GM19372 (cell line): Measurements from ENCODE around the gene RENBP.
"Not testable (repeated sequence)": the region's sequence is repeated elsewhere in the genome, so short reads cannot be mapped to it uniquely, and the experiment has no call there.

ENCODE experiments used
- ATAC-seq: cut with Tn5 transposase; IDR thresholded peaks from one replicate; pipeline ENCODE4 v1.9.1; 2021; ENCODE audit warnings: mild to moderate bottlenecking, low read depth, moderate library complexity; ENCODE audit not compliant: unreplicated experiment

RENBP gene

GRCh38 chrX:153944140-153944799, at the start of gene RENBP:
TSS of gene RENBP (minus strand) at chrX:153944643. CDS start at chrX:153944610, 33 bp downstream.
- ATAC-seq = no peak

GRCh38 chrX:153993978-153994377, 49.5 kb upstream of the RENBP start:
- no peak for ATAC-seq

DNA sequence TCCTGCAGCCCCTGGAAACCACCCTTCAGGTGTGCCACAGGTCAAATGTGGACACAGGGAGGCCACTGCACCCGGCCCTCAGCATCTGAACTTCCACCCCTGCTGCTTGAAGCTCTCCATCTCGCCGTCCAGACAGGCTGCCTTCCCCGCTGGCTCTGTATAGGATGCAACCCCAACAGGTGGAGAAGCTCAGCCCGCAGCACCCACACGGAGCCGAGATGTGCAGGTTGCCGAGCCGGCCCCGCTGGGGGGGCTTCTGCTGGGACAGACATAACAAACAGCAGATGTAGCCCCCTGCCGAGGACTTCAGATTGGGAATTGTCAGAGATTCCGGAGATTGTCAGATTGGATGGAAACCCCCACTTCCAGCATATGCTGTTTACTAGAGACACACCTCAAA, 48.6 kb upstream of the RENBP start:
- ATAC-seq = no peak

- ATAC-seq = no peak
Observed at GRCh38 chrX:153992180-153992579, 47.7 kb upstream of the RENBP start.

- no peak for ATAC-seq
Observed at GRCh38 chrX:153991013-153991580, 46.7 kb upstream of the RENBP start.

- no peak for ATAC-seq
Observed at GRCh38 chrX:153989973-153990655, 45.7 kb upstream of the RENBP start.

DNA sequence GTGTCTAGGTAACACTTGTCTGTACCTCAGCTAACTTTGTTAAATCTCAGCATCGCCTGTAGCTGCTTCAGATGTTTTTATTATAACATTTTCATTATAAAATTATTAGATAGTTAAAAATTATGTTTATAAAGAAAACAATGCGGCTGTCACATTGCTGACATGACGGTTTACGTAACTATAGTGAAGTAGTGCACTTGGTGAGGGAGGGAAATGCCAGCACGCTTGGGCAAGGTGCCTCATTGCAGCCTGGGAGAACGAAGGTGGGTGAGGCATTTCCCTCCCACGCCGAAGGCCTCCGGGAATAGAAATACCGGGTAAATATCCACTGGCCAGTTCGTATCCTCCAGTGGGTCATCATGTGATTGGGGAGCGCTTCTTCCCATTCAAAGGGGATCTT, 44.0 kb upstream of the RENBP start:
- ATAC-seq = no peak

DNA sequence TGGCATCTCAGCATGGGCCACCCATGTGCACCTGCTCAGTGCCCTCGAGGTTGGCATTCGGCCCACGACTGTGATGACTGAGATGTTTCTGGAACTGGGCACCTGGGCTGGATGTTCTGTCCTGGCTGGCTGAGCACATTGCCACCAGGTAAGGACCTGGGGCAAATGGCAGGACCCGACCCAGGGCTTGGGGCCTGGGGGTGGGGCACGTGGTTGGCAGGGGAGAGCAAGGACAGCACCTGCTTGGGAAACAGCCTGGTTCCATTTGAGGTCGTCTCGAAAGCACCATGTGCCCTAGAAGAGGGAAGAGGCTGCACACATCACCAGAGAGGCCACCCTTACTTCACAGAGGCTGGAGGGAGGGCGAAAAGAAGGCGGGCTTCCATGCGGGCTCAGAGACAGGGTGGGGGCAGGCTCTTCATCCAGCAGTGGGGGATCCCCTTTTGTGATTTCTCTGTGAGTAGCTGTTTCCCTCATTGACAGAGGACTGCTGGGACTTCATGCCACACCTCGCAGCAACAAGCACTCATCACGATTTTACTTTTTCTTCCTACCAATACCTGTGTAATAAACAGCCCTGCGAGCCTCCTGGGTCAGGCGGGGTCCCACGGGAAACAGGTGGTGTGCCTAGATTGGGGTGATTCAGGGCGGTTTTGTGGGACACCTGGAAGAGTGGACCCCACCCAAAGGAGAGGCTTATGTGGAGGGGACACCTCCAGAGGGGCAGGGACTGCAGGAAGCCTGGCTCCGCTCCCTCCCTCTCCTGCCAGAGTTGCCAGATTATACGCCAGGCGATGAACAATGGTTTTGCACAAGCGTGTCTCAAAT, 40.1 kb upstream of the RENBP start:
- no peak for ATAC-seq

DNA sequence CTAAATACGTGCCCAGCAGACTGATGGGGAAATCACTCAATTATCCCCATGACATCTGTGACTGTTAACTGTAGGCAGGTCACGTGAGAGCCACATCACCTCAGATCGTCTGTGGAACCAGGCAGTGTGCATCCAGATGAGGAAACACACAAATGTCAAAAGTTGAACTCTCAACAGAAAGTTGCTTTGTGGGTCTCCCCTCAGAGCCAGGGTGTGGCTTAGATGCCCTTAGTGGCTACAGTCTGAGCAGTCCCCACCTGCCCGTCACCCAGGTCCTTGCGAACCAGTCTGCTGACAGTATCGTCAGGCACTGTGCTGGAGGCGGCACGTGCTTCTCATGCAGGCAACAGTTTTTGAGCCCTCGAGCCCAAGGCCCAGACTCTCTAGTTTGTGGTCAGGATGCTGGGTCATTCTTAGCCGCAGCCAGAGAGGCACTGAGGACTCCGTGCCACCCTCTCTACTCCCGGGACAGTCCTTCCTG, 38.9 kb upstream of the RENBP start:
- no peak for ATAC-seq

DNA sequence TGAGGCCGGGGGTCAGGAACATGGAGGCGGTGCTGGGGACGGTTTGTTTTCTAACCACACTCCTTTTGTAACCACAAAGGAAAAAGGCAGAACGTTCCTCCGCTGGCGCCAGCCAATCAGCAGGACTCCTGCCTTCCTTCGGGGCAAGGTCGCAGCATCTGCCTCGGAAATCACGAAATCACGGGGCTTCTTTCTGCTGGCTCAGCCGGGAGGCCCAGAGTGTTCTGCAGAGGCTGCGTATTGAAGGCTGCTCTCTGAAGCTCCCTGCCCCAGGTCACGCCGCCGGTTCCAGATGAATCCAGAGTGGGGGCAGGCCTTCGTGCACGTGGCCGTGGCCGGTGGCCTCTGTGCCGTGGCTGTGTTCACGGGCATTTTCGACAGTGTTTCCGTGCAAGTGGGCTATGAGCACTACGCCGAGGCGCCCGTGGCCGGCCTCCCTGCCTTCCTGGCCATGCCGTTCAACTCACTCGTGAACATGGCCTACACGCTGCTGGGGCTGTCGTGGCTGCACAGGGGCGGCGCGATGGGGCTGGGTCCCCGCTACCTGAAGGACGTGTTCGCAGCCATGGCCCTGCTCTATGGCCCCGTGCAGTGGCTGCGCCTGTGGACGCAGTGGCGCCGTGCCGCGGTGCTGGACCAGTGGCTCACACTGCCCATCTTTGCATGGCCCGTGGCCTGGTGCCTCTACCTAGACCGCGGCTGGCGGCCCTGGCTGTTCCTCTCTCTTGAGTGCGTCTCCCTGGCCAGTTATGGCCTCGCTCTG, 37.5 kb upstream of the RENBP start:
- ATAC-seq = no peak

- ATAC-seq = no peak
Observed at GRCh38 chrX:153981231-153981630, 36.8 kb upstream of the RENBP start.

- not testable (repeated sequence) for ATAC-seq
Observed at GRCh38 chrX:153980394-153980793, 36.0 kb upstream of the RENBP start.

- no peak for ATAC-seq
Observed at GRCh38 chrX:153974726-153975286, 30.4 kb upstream of the RENBP start.

DNA sequence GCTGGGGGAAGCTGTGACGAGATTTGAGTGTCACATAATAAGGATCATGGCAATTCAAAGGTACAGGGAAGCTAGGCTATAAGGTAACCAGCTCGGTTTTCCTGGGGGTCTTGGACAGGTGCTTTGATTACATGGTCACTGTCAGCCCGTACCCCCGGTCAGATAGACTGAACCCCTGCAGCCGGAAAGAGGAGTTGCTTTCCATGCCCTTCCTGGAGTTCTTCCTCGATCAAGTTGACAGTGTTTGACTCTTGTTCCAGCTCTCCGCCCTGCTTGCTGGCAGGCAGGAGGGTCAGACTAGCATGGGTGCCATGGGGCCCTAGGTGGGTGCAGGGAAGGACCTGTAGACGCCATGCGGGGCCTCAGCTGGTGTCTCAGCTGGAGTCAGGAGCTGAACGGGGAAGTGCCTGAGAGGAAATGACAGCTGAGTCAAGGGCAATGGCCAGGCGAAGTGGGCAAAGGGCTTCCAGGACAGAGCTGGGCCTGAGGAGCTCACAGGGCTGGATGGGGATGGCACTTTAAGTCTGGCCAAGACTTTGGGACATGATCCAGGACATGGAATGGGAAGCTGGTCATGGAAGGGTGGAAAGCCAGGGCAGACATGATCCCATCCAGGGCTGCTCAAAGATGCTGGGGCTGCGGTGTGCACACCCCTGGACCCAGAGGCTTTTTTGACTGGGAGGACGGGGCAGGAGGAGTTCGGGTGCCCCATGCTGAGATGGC, 29.7 kb upstream of the RENBP start:
- no peak for ATAC-seq

DNA sequence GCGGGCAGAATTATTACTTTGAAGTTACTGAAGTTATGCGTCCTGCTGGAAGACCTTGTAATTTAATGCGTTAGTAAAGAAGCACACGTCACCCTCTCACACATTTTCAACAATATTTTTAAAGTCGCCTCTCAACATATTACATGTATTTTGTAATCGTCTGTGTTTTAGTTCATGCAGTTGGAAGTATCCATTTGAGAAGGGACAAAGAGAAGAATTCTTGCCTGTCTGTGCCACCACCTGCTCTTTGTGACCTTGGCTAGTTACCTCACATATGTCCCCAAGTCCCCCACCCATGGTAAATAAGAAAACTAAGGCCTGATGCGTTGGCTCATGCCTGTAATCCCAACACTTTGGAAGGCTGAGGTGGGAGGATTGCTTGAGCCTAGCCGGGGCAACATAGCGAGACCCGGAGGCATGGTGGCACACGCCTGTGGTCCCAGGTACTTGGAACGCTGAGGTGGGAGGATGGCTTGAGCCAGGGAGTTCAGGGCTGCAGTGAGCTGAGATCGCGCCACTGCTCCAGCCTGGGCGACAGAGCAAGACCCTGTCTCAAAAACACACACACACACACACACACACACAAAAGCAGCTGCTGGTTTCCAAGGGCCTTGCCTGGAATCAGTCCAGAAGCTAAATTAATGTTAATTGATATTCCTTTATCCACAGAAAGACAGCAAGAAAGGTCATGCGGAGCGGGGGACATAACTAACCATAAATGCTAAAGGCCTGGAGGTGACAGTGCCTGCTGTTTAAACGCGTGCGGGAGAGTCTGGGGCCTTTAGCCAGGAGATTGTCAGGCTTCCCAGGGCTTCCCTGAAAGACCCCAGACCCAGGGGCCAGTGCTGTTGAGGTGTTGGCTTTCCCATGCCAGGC, 28.9 kb upstream of the RENBP start:
- ATAC-seq = no peak

- ATAC-seq = peak; percentile 45
Observed at GRCh38 chrX:153972368-153973126, 28.1 kb upstream of the RENBP start, which contains the start of gene TMEM187. TSS of gene TMEM187 (plus strand) at chrX:153972754. CDS start at chrX:153982063, 9,309 bp downstream.
